Endometrial microvascular endothelial cells (primary cell): ENCODE data around the gene SLC39A11. TPM values are rescaled to one million over a fixed set of nuclear protein-coding genes. Genes with fewer than 3 reads are reported as not detected.

Source experiments
- in situ Hi-C: cut with HindIII; loops from 2 replicates; pipeline ENCODE4 v1.10.0; 2017; ENCODE audit warnings: low sequenced_read_pairs, low pct_unique_long_range_greater_than_20kb; ENCODE audit errors: inconsistent ontology term
- total RNA-seq: library from RNA; depleted of rRNA; stranded (reverse); fragments of >200 nt; gene quantifications from one replicate; pipeline ENCODE4 v1.2.3, GENCODE V29; 2015; ENCODE audit errors: inconsistent ontology term

SLC39A11 gene
- total RNA-seq, 1 donor from 2014 or later = 11.8 TPM

DNA sequence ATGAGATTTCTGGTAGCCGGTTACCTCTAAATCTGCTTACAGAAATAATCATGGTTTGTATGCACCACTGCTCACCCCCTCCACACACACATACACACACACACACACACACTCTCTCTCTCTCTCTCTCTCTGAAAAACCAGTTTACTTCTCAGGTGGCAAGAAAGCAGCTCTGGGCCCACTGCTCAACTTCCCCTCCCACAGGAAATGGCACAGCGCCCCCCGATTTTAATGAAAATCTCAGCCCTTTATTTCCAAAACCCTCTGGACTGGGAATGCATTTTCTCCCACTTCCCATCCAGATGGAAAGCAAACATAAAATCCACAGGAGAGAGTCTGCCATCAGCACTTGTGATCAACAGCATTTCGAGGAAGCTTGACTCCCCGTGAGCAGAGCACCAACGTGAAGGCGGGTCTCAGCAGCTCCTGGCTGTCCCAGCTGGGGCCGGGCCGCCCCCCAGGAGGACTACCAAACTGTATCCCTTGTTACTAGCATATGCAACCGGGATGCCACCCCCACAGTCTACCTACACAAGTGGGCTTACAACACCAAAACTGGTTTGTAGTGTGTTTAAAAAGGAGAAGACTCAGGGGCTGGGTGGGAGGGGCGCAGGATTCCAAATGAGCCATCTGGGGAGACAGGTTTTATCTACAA is 121.1 kb downstream of the SLC39A11 start:
- in situ Hi-C loops = no loop called here

DNA sequence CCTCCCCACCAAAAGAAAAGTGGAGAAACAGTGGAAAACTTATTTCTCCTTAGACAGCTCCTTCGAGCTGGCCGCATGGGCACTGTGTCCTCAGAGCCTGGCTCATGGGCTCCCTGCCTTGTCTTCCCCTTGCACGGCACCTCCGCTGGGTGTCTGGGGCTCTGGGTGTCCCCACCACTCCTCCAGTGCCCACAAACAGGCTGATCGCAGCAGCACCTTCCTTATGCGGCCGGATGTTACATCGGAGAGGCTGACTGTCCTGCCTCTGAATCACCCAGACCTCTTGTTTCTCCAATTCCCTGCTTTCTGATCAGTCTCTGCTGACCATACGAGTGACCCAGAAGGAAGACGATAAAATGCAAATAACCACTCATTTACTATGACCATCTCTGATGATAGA is 121.7 kb downstream of the SLC39A11 start:
- in situ Hi-C loops = no loop called here

DNA sequence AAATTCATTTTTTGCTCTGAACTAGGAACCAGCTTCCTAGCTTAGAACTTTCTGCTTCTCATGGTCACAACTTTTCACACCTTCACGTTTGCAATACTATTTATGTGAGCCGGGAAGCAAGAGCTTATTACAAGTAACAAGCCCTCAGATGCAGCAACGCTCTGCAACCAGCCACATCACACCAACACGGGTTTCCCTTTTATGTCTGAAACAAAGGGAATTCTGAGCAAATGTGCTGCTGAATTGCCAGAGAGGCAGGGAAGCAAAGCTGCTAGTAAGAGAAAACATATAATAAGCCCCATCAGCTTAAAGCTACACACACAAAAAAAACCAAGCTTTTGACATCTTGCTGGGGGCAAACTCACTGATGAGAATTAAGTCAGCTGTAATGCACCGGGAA is 122.2 kb downstream of the SLC39A11 start:
- in situ Hi-C loops = no loop called here

DNA sequence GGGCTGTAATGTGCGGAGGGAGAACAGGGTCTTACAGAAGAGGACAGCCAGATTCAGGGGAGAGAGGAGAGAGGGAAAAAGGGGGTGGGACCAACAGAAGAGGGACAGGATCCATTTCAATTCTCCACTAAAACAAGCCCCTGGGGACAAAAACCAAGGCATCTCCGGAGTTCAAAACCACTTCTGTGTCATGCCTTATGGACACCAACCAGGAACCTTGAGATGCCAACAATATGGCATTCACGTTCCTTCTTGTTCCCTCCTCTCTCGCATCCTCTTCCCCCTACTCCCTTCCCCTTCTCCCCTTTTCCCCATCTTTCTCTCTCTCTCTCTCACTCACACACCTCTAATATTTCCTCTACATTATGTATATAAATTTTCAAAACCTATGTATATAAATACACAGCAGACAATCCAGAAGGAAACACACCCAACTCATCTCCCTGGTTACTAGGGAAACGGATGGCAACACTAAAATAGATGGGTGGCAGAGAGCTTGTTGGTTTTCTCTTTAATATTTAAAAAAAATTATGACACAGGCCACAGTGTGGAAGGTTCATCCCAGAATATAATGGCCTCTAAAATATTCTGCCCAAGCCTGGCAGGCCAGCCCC is 123.1 kb downstream of the SLC39A11 start:
- in situ Hi-C loops = no loop called here

DNA sequence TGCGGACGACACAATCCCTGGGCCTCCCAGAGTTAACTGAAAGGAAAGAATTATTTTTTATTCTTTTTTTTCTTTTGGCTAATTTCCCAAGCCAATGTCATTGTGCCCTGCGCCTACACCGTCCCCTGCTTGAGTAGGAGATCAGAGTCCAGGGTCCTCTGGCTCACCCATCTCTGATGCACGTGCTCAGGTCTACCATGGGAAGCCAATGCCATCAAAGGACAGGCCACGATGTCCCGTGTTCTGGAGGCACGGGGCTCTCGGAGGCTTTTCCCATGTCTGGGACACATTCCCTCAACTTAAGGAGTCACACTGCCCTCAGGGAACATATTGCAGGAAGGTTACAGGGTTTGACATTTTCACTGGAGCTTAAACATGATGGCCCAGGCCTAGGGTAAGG is 123.7 kb downstream of the SLC39A11 start:
- in situ Hi-C loops = no loop called here

DNA sequence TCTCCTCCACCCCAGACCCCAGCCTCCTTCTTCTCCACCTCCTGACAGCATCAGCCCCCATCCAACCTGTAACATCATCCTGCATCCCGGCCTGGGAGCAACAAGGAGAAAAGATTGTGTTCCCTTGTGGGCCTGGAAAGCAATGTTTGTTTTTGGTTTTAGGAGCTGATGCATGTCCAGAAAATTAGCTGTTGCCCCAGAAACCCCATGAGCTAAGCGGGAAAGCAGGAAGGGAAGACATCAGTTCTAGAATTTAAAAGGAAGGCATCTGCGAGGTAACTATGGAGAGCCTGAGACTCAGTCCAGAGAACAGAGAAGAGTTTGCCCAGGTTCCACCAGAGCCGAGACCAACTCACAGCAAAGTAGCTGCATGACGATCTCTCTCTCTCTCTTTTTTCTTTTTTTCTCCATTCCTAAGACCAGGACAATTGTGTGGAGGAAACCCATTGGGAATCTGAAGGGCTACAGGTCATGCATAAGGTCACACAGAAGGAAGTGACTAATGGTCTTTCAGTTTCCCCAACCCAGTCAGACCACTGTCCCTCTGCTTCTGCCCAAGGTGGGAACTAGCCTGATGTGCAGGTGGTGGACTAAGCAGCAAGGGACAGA is 124.4 kb downstream of the SLC39A11 start:
- in situ Hi-C loops = no loop called here

DNA sequence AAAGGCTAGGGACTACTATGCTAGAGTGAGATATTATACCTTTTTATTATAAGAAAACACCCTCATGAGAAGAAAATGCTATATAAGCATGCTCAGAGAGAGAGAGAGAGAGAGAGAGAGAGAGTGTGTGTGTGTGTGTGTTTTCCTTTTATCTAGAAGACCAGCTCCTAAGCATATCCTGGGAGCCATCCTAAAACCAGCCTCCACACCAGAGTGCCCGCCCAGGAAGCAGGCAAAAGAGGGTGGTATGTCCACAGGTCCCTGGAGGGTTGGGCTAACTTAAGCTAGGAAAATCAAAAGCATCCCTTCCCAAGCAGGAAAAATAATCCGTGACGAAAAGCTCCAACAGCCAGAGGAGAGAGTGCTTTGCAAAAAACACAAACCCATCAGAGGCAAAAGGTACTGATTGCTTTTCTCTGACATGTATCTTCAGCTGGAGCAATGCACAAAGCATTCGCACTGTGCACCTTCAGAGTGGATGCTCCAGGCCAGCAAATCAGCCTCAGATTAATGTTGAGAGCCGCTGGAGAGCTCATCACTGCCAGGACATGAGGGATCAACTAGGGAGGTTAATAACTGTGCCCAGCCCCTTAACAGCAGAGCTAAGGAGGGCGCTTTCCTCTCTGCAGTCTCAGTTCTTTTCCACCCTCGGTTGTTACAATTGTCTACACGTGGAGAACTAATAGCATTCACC is 125.1 kb downstream of the SLC39A11 start:
- in situ Hi-C loops = no loop called here

DNA sequence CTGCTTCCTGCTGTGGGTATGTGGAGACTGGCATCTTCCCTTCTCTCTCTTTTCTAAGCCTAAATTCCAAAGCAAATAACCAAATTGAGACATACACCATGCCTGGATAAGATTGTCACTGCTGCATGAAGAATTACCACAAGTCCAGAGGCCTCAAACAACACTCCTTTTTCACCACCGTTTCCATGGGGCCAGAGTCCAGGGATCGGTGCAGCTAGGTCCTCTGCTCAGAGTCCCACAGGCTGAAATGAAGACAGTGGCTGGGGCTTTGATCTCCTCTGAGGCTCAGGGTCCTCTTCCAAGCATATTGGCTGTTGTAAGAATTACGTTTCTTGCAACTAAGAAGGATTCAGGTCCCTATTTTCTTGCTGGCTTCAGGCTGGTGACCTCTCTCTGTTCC is 130.4 kb downstream of the SLC39A11 start:
- in situ Hi-C loops = no loop called here

DNA sequence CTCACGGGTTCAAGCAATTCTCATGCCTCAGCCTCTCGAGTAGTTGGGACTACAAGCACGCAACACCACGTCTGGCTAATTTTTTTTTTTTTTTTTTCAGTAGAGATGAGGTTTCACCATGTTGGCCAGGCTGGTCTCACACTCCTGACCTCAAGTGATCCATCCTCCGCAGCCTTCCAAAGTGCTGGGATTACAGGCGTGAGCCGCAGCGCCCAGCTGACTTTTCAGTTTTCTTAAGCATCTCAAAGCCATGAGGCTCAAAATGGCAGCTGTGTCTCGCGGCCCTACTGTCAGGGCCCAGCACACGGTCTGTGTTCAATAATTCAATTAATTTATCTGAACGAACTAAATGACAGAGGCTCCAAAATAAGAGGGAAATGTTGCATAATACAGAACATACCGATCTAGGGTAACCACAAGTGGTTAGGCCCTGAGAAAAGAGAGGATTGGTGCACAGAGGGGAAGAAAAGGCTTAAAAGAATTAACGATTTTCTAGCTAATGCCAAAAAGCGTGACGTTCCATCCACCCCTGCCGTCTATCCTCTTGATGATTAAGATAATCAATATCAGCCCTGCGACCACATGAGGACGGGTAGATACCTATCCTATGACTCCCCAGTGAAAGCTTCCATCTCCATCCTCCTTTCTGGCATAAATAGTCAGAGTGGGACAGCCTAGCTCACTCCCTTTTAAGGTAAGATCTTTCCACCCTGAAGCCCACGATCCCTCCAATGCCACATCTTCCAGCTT is 136.9 kb downstream of the SLC39A11 start:
- in situ Hi-C loops = no loop called here

DNA sequence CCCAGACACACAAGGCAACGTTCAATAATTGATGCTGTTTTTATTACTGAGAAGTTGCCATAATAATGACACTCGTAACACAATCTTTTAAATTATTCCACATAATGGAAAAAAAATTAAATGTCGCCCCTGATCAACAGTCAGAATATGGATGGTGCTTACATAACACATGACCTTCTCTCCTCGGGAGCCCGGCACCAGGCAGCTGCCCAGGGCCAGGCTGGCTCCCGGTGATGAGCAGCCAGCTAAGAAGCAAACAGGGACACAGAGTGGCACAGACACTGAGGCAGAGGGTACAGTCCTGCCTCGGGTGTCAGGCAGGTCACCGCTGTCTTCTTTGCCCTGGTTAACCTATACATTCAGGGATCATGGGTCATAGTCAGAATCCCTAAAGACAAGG is 137.9 kb downstream of the SLC39A11 start:
- in situ Hi-C loops = no loop called here

DNA sequence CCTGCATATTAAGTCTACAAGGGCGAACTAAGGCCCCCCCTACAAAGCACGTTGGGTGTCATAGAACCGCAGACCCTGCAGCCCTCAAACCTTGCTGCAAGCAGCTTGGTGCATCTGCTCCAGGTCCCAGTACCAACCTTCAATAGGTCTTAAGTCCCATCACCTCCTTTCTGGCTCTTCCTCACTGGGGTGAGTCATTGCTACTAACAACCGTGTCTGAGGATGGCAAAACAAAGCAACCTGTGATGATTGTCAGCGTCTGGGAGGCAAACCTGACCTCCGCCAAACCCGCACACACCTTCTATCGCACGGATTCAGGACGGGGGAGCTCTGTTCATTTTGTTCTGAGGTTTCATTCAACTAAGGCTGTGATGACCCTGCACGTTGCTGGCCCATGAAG is 138.9 kb downstream of the SLC39A11 start:
- in situ Hi-C loops = no loop called here

DNA sequence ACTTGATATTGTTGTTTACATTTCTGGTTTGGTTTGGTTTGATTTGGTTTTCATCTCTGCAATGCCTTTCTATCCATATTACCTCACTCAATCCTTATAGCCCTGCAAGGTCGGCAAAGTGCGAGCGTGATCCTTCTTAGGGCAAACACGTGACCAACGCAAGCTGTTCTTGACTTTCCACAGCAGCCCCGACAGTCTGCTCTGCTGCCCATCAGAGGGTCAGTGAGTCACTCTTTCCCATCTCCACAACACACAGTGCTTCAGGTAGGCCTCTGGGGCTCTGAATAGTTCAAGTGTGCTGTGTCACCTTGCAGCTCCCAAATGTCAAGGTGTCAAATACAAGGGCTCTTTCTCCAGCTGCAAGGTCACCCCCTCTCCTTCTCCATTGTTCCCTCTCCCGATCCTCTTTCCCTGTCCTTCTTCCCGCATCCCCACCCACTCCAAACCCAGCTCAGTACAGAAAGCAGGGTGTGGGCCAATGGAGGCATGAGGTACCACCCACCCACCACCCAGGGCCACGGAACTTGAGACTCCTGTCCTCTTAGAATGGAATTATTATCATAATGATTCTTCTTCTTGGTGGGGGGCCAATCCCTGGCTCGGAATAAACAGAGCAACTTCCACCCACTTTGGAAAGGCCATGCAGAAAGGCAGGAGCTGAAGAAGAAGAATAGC is 139.7 kb downstream of the SLC39A11 start:
- in situ Hi-C loops = no loop called here

DNA sequence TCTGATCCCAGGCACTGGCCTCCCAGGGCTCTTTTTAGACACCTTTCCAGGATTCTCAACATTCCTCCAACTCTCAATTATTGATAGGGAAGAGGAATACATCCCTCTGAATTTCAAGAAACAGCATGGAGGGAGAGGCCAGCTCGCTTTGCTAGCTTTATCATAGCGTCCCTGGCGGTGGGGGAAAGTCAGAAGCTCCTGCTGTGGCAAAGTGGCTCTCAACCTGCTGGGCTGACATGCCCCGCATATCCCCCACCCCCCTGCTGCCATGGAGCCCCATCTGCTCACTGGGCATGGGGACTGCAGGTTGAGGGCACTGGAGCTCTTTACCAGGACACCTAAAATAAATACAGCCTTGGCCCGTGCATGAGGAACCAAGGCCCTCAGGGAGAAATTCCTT is 140.3 kb downstream of the SLC39A11 start:
- in situ Hi-C loops = no loop called here

DNA sequence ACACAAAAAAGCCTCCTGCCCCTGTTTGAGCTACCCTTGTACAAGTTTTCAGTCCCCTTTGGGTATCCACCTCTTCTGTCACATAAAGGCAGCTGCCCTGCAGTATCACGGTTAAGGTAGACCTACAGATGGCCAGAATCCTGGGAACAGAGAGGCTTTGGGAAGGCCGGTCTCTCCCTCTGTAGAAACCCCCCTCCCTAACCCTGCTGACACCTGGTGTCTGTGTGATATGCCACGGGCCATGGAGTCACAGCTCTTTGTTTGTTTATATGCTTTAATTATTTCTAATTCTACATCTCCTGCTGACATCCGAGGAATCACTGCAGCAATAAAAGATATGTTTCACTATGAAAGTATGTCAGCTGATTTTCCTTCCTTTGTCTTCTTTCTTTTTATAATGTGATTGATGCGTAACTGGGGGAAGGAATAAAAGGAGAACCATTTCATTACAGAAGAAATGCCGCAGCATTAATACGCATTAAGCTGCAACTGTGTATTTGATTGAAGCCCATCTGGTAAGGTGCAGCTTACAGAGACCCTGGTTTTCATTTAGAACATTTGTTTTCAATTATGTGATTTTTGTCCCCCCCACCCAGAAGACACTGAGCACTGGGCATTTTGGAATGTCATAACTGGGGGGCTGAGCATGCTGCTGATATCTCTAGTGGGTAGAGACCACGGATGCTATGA is 142.1 kb downstream of the SLC39A11 start:
- in situ Hi-C loops = no loop called here

DNA sequence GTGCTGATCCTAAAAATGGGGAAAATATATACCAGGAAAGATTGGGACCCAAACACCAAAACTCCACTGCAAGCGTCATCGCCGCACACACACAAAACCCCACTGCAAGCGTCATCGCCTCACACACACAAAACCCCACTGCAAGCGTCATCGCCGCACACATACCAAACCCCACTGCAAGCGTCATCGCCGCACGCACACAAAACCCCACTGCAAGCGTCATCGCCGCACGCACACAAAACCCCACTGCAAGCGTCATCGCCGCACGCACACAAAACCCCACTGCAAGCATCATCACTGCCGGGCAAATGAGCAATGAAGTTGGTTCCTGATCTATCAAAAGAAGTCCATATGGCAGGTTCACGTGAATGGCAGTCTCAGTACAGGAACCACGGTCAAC is 144.4 kb downstream of the SLC39A11 start:
- in situ Hi-C loops = no loop called here

DNA sequence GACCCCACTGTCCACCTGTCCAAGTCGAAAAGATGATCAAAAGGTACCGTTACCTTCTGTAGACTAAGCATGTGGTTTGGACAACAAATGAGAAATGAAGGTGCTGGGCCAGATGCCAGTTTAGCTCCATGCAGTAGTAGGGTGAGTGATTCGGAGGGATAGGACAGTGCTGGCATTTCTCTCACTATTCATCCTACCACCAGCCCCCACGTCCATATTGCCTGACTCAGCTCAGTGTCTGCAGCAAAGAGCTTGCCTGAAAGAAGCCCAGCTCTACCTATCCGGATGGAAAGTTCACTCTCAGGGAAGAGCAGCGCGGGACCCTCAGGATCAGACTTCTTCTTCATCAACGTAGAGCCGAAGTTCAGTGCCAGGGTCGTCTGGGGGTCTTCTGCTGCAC is 145.0 kb downstream of the SLC39A11 start:
- in situ Hi-C loops = no loop called here

DNA sequence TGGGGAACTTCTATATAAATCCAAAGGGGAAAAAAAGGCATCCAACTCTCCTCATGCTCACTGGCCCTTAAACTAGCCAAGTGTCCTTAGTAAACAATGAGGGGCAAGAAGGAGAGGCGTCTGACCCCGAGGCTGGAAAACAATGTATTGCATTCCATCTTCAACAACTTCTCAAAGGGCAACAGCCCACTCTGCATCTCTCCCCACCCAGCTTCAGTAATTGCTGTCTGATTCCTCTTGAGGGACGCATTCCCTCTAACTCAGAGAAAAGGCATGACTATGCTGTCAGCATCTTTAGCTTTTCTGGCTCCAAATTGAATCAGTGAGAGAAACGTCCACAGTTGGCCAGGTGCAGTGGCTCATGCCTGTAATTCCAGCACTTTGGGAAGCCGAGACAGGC is 145.8 kb downstream of the SLC39A11 start:
- in situ Hi-C loops = no loop called here

DNA sequence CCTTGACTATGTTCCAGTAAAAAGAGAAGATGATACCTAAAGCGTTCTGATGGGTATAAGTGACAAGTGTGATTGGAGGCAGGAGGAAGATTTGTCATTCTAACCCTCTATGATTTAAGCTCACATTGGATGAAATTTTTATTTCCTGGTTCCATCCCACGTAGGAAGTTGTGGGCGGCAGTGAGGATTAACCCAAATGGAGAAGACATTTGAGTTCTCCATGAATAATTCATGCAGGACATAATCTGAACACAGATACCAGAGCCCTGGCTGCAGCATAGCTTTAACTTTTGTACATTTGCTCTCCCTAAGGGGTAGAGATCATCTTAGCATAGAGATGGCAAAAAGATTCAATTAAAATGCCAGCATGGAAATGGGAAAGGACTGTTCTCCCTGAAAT is 146.3 kb downstream of the SLC39A11 start:
- in situ Hi-C loops = no loop called here
